ENCODE results near the gene DNAH14. TPM values are rescaled to one million over a fixed set of nuclear protein-coding genes. Genes with fewer than 3 reads are reported as not detected.

DNAH14 gene
- total and polyA plus RNA-seq, 2 of the 13 experiments (the other 11 are each of a cell fraction or from before 2014, with no cell fraction given) = 4.5 to 27.5 TPM

GRCh38 chr1:224911217-224911616 is 18.3 kb upstream of the DNAH14 start (continued):
- TF ChIP-seq ATF5 (CRISPR knock-in tag; IDR thresholded peaks at IDR 0.05; ENCODE audit: low read depth) (no peak), KDM4B (CRISPR knock-in tag; IDR thresholded peaks at IDR 0.05) (no peak), KLF16 (CRISPR knock-in tag; IDR thresholded peaks at IDR 0.05) (no peak), HOXA5 (CRISPR knock-in tag; IDR thresholded peaks at IDR 0.05) (no peak), MTERF4 (CRISPR knock-in tag; IDR thresholded peaks at IDR 0.05) (no peak), ZBTB37 (CRISPR knock-in tag; IDR thresholded peaks at IDR 0.05) (no peak), FOXA1 (IDR thresholded peaks at IDR 0.05) (no peak), FOXA1 (CRISPR knock-in tag; IDR thresholded peaks at IDR 0.05) (no peak), ZNF552 (CRISPR knock-in tag; IDR thresholded peaks at IDR 0.05; ENCODE audit: borderline replicate concordance) (no peak), ERF (CRISPR knock-in tag; IDR thresholded peaks at IDR 0.05) (no peak), DNMT1 (CRISPR knock-in tag; IDR thresholded peaks at IDR 0.05) (no peak)

GRCh38 chr1:224914292-224914900 is 15.1 kb upstream of the DNAH14 start:
- H3K9me3 ChIP-seq (ENCODE audit: low read length) = peaks cover 39% of the 10 kb centered on the region
- 0 out of 2 replicates have a peak, but pooled peaks cover 4% of the 10 kb centered on the region for H3K4me1 ChIP-seq (ENCODE audit: insufficient read depth, low read length)
- FAIRE-seq (no peak), ATAC-seq (no peak), DNase-seq (ENCODE audit: low spot score) (no peak)
- ChIA-PET POLR2A (no interaction called here), CTCF (ENCODE audit: low intra/inter-chr PET ratio, low total read pairs) (no interaction called here)
- 0% methylated on average over 1 of the region's 1 CpG for WGBS (ENCODE audit: low lambda C conversion rate)
- TF ChIP-seq ZSCAN29 (CRISPR knock-in tag; conservative IDR thresholded peaks at IDR 0.05) = no peak
- TF ChIP-seq FOXP4 (CRISPR knock-in tag; IDR thresholded peaks at IDR 0.05) = no peak
- no peak for TF ChIP-seq SRF (IDR thresholded peaks at IDR 0.05; ENCODE audit: low read depth, low read length)
- intact Hi-C loops (cut with micrococcal nuclease; ENCODE audit: unreplicated experiment) (no loop called here), in situ Hi-C loops (cut with HindIII; ENCODE audit: extremely low pct_ligation_motif_present, low pct_unique_long_range_greater_than_20kb) (no loop called here)
- no peak overlapping the region for H3K27ac ChIP-seq (ENCODE audit: extremely low read length, insufficient read depth, low read length)
- no peaks in the 10 kb centered on the region for H4K20me1 ChIP-seq (ENCODE audit: insufficient read depth, low read length)
- no TSS peak for BruUV-seq (replicated peaks)
- no peaks in the 10 kb centered on the region for H3K36me3 ChIP-seq (replicated peaks in 1 of 2; ENCODE audit: control insufficient read depth in 1 of 2, insufficient read depth in 2 of 2, low read length in 2 of 2)
- no peak overlapping the region for H3K9ac ChIP-seq (ENCODE audit: insufficient read depth, low read depth, low read length)
- H3K79me2 ChIP-seq (ENCODE audit: insufficient read depth, low read length) = no peaks in the 10 kb centered on the region
- no peaks in the 10 kb centered on the region for H3K27me3 ChIP-seq (ENCODE audit: control insufficient read depth in 1 of 2, insufficient read depth in 2 of 2, low read length in 2 of 2)
- no peak overlapping the region for H3K4me2 ChIP-seq (ENCODE audit: low read depth, low read length)
- H3K4me3 ChIP-seq (replicated peaks in 1 of 3; ENCODE audit: insufficient read depth in 1 of 3, low read depth in 2 of 3, low read length in 3 of 3) = no peak overlapping the region
- no peak overlapping the region for H2AFZ ChIP-seq (ENCODE audit: low read length)
